SK-MEL-5 (cell line): ENCODE results near the gene FUS. TPM values are rescaled to one million over a fixed set of nuclear protein-coding genes. Genes with fewer than 3 reads are reported as not detected.
"Not testable (repeated sequence)": the region's sequence is repeated elsewhere in the genome, so short reads cannot be mapped to it uniquely, and the experiment has no call there.

ENCODE experiments used
- DNase-seq: peaks from one replicate; pipeline ENCODE4 v3.0.0-alpha.2; 2016; ENCODE audit warnings: low read depth, low spot score
- in situ Hi-C: cut with HindIII; loops from 2 replicates; pipeline ENCODE4 v1.10.0; 2016; ENCODE audit warnings: low sequenced_read_pairs, high pct_unique_total_duplicates, low pct_unique_long_range_greater_than_20kb
- polyA plus RNA-seq, 2 experiments: library from polyadenylated mRNA; depleted of rRNA; stranded (reverse); fragments of >200 nt; gene quantifications; 2 replicates each; pipeline ENCODE4 v1.2.3, GENCODE V29; 2015
- total RNA-seq: library from RNA; depleted of rRNA; stranded (reverse); fragments of >200 nt; shearing (Covaris generic); gene quantifications from 2 replicates; pipeline ENCODE4 v1.2.3, GENCODE V29; 2014; rRNA removed

Gene FUS
- total RNA-seq, result 24.1 and 25.1 TPM in 2 replicates
- 339 and 353 TPM in 2 replicates for polyA plus RNA-seq (2015; cell fraction: cytosol; rRNA removed)
- polyA plus RNA-seq (2015; cell fraction: nucleus; rRNA removed), result 860 and 925 TPM in 2 replicates

DNA sequence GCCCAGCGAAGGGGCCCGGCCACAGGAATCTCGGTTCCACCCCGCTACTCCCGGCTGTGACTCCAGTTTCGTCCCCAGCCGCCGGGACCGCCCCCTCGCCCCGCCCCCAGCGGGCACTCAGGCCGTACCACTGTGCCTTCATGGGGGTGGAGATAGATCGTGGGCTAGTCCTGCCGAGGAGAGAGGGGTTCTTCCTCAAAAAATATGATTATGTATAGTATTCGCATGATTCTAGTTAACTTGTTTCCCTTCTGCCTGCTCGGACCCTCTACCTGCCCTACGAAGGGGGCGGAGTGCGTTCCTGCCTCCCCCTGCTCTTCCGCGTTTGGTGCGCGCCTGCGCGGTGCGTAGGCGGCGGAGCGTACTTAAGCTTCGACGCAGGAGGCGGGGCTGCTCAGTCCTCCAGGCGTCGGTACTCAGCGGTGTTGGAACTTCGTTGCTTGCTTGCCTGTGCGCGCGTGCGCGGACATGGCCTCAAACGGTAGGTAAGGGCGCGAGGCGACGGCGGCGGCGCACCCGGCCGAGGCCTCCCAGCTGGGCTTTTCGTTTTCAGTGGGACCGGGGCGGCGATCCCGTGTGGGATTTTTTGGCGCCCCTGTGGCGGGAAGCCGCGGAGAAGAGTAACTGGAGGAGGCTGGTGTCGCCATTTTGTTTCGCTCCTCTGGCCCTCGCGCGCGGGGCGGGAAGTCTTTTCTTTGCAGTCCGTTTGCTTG lies at the start of gene FUS:
Gene FUS, plus strand, starts transcription at position 393 of the 713 bp plus-strand sequence. Its CDS starts 76 bp downstream, at position 469.
- peak; percentile 84 for DNase-seq
- in situ Hi-C loops, result no loop called here

DNA sequence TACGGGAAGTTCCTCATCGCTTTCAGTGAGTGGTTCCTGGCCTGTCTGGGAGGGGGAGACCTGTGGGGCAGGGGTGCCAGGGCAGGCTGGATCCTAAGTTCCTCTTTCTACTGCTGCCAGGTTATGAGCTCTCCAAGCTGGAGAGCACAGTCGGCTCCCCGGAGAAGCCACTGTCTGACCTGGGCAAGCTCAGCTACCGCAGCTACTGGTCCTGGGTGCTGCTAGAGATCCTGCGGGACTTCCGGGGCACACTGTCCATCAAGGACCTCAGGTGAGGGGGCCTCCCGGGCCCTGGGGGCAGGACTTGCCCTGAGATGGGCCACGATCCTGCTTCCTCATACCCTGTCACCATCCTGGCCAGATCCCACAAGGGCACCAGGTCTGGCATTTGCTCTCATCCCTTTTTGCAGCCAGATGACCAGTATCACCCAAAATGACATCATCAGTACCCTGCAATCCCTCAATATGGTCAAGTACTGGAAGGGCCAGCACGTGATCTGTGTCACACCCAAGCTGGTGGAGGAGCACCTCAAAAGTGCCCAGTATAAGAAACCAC lies 49.5 kb upstream of the FUS start:
- no peak for DNase-seq
- in situ Hi-C loops, result no loop called here

DNA sequence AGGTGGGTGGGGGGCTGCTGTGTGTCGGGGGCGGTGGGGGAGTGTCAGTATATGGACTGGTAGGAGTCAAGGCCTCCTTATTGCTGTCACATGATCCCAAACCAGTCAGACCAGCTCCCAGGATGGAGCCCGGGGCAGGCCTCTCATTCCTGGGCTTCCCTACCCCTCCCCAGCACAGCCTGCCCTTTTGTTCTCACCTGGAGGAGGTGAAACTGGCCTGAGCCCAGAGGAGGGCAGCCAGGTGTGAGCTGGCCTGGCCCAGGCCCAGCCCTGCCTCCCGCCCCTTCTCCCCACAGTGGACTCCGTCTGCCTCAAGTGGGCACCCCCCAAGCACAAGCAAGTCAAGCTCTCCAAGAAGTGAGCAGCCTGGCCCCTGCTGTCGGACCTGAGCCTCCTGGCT lies 49.0 kb upstream of the FUS start:
- in situ Hi-C loops, result no loop called here
- no peak for DNase-seq

DNA sequence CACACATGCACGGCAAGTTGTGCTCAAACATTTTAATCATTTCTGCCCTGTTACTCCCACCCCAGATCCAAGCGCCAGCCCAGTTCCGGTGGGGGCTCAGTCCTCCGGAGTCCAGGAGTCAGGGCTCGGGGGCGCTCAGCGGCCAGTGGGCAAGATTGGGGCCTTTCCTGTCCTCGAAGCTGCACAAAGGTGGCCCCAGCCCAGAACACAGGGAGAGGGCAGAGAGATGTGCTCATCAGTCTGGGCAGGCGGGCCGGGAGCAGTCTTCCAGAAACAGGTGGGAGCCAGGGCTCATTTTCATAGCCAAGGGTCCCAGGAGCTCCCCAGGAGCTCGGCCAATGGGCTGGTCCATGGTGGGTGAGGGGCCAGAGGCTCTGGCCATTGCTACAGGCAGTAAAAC lies 48.5 kb upstream of the FUS start:
- DNase-seq, result no peak
- in situ Hi-C loops, result no loop called here

GRCh38 chr16:31131841-31132271 lies 48.1 kb upstream of the FUS start:
- DNase-seq, result no peak
- in situ Hi-C loops, result no loop called here

DNA sequence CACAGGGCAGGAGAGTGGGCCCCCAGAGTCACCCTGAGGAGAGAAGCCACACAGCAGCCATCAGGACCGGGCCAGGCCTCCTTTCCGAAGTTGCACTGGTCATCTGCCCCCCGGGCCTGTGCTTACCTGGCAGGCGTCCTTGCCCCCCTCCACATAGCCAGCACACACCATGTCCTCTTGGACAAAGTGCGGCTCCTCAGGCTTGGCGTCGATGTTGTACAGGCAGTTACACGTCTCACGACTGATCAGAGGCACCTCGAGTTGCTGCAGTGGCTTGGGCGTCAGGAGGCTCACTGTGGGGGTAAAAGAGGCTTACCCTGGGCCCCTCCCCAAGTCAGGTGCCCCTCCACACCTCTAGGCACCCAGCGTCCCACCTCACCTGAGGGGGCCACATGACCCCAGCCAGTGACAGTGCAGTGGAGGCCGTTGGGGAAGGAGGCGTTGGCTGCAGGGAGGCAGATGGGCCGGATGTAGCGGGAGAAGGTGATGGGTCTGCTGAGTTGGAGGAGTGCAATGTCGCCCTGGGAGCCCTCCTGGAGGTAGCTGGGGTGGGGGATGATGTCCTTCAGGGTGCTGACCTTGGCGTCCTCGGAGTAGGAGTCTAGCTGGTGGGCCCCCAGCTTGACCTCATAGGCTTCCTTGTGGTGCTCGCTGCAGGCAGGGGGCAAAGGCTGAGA lies 47.5 kb upstream of the FUS start:
- DNase-seq, result no peak
- in situ Hi-C loops, result no loop called here

GRCh38 chr16:31133046-31133501 lies 46.9 kb upstream of the FUS start:
- no peak for DNase-seq
- in situ Hi-C loops, result no loop called here

DNA sequence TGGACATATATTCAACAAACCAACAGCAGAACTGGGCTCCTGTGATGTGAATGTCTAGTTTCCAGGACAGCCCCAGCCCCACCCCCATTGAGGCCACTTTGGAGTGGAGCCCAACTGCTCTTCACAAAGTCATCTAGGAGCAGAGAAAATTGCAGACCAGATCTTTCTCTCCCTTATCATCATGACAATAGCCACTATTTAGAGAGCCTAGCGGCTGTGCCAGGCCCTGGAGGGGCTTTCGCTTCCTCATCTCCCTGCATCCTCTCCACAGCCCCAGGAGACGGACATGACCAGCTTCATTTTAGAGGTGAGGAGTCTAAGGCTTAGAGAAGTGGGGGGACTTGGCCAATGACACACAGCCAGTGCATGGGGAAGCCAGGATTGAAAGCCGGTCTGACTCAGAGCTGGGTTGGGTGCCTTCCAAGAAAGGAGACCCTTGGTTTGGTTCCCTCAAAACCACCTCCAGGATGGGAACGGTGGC lies 45.8 kb upstream of the FUS start:
- in situ Hi-C loops, result no loop called here
- DNase-seq, result peak; percentile 26

DNA sequence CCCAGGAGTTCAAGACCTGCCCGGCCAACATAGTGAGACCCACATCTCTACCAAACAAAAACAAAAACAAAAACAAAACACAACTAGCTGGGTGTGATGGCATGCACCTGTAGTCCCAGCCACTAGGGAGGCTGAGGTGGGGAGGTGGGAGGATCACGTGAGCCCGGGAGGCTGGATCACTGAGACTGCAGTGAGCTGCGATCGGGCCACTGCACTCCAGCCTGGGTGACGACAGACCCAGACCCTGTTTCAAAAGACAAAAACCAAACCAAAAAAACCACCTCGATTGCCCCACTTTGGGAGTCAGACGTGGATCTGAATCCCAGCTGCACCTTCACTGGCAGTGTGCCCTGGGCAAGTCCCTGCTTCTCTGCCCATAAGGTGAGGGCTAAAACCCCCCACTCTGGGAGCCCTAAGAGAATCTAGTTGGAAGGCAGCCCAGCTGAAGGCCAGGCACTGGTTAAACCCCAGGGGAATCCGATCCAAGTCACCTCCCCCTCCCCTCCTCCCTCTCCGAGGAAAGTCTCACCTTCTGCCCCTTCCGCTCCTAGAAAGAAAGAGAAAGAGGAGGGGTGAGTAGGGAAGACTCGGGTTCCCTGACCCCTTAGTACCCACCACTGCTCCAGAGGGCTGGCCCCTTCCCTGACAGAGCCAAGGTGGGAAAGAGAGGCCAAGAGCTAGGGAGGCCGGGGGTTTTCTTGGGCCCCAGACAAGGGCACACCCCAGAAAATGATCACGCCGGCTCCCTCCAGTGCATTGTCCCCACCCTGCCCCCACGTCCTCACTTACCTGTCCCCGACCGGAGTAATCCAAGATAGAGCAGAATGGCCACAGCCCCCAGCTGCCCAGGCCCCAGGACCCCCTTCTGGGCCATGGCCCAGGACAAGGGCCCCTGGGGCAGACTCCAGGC lies 45.1 kb upstream of the FUS start:
- DNase-seq, result no peak
- in situ Hi-C loops, result no loop called here

GRCh38 chr16:31135535-31136286 lies 44.2 kb upstream of the FUS start, which contains the start of gene PRSS8:
TSS of gene PRSS8 (minus strand) at chr16:31135727. CDS start at chr16:31135498, 229 bp downstream.
- in situ Hi-C loops, result no loop called here
- no peak for DNase-seq

GRCh38 chr16:31136287-31136662 lies 43.7 kb upstream of the FUS start:
- no peak for DNase-seq
- in situ Hi-C loops, result no loop called here

DNA sequence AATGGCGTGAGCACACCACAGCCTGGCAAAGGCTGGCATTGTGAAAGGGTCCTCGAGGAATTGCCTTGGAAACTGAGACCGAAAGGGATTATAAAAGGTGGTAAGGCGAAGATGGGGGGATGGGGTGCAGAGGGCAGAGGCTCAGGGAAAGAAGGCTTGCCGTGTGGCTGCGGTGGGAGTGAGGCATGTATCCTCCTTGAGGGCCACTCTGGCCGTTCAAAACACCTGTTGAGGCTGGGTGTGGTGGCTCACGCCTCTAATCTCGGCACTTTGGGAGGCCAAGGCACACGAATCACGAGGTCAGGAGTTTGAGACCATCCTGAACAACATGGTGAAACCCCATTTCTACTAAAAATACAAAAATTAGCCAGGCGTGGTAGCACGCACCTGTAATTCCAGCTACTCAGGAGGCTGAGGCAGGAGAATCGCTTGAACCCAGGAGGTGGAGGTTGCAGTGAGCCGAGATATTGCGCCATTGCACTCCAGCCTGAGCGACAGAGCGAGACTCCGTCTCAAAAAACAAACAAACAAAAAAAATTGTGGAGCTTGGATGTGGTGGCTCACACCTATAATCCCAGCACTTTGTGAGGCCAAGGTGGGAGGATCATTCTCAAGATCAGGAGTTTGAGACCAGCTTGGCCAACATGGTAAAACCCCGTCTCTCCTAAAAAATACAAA lies 43.0 kb upstream of the FUS start:
- DNase-seq, in situ Hi-C loops: not testable (repeated sequence)

- no peak for DNase-seq
- in situ Hi-C loops, result no loop called here
Observed at GRCh38 chr16:31138621-31139578, 41.0 kb upstream of the FUS start.

- in situ Hi-C loops, DNase-seq: not testable (repeated sequence)
Observed at GRCh38 chr16:31141071-31141469, 38.9 kb upstream of the FUS start.

DNA sequence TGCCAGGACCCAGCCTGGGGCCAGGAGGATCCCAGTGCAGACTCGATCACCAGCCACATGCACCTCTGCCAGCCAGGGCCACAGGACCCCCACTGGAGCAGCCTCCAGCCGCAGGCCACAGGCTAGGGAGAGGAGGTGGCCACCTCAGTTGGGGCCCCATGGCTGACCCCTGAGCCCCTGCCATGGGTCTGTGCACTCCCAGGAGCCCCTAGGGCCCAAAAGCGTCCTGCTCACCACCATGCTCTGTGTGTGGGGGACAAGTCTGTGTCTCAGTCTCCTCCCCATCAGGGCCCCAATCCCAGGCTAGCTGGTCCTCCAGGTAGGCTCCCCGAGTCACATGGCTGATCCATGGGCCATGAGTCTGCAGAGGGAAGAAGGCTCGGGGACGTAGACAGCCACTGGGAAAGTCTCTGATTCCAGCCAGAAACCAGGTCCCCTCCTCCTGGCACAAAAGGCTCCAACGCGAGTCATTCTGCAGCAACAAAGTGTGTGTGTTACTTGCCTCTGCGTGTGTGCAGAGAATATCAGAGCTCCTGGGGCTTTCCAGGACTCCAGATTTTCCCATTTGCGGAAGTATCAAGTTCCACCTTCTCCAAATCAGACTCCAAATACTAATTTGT lies 38.3 kb upstream of the FUS start:
- in situ Hi-C loops, result no loop called here
- DNase-seq, result no peak
